Astrocyte (in vitro differentiated cells and primary cell): ENCODE results near the gene TMEM178B. TPM values are rescaled to one million over a fixed set of nuclear protein-coding genes. Genes with fewer than 3 reads are reported as not detected.

ENCODE experiments used
- DNase-seq: peaks from one replicate; pipeline ENCODE4 v3.0.0-alpha.2; 2010; ENCODE audit warnings: low read depth
- FAIRE-seq: peaks from 2 replicates; lab custom pipeline; 2011; peaks lifted over from hg19 to GRCh38; lab: Jason Lieb, UNC
- H2AFZ ChIP-seq: 2 replicates; pipeline ENCODE4 v1.6.0; 2012; ENCODE audit warnings: low read depth, low read length, inconsistent platforms
- H3K27ac ChIP-seq: 2 replicates; pipeline ENCODE4 v1.5.1; 2011; ENCODE audit warnings: low read depth, low read length, inconsistent platforms
- H3K27me3 ChIP-seq: 2 replicates; pipeline ENCODE4 v1.6.0; 2011; ENCODE audit warnings: low read length, inconsistent platforms; ENCODE audit not compliant: insufficient read depth
- H3K36me3 ChIP-seq: 2 replicates; pipeline ENCODE4 v1.5.1; 2011; ENCODE audit warnings: low read length, inconsistent platforms; ENCODE audit not compliant: insufficient read depth
- H3K4me1 ChIP-seq: 2 replicates; pipeline ENCODE4 v1.5.1; 2011; ENCODE audit warnings: low read length, inconsistent platforms; ENCODE audit not compliant: insufficient read depth
- H3K4me2 ChIP-seq: 2 replicates; pipeline ENCODE4 v1.6.0; 2012; ENCODE audit warnings: low read length, inconsistent platforms
- H3K4me3 ChIP-seq: 2 replicates; pipeline ENCODE4 v1.5.1; 2011; ENCODE audit warnings: low read depth, mild to moderate bottlenecking, low read length, inconsistent platforms; ENCODE audit not compliant: insufficient read depth
- H3K79me2 ChIP-seq: 2 replicates; pipeline ENCODE4 v1.6.0; 2012; ENCODE audit warnings: mild to moderate bottlenecking, low read length, inconsistent platforms; ENCODE audit not compliant: insufficient read depth
- H3K9ac ChIP-seq: 2 replicates; pipeline ENCODE4 v1.6.0; 2012; ENCODE audit warnings: mild to moderate bottlenecking, low read length, inconsistent platforms
- H3K9me3 ChIP-seq: 2 replicates; pipeline ENCODE4 v1.5.1; 2012; ENCODE audit warnings: low read depth, mild to moderate bottlenecking, low read length, inconsistent platforms; ENCODE audit not compliant: insufficient read depth
- H4K20me1 ChIP-seq: 2 replicates; pipeline ENCODE4 v1.6.0; 2012; ENCODE audit warnings: low read length, inconsistent platforms; ENCODE audit not compliant: insufficient read depth
- H3K27ac Mint-ChIP-seq: one replicate; pipeline ENCODE4 v1.8.0; 2021; ENCODE audit warnings: mild to moderate bottlenecking, mixed read lengths; ENCODE audit not compliant: unreplicated experiment
- H3K27me3 Mint-ChIP-seq: one replicate; pipeline ENCODE4 v1.8.0; 2021; ENCODE audit warnings: low read depth, mixed read lengths; ENCODE audit not compliant: unreplicated experiment
- H3K36me3 Mint-ChIP-seq: one replicate; pipeline ENCODE4 v1.8.0; 2021; ENCODE audit warnings: low read depth, mixed read lengths; ENCODE audit not compliant: unreplicated experiment
- H3K4me1 Mint-ChIP-seq: one replicate; pipeline ENCODE4 v1.8.0; 2021; ENCODE audit warnings: low read depth, mixed read lengths; ENCODE audit not compliant: unreplicated experiment
- H3K4me3 Mint-ChIP-seq: one replicate; pipeline ENCODE4 v1.8.0; 2021; ENCODE audit warnings: mild to moderate bottlenecking, moderate library complexity, mixed read lengths; ENCODE audit not compliant: unreplicated experiment
- H3K9me3 Mint-ChIP-seq: one replicate; pipeline ENCODE4 v1.8.0; 2021; ENCODE audit warnings: mild to moderate bottlenecking, mixed read lengths; ENCODE audit not compliant: unreplicated experiment
- EZH2 ChIP-seq: IDR thresholded peaks from 2 replicates; pipeline ENCODE4 v1.6.1; 2012; ENCODE audit warnings: mild to moderate bottlenecking, low read length, inconsistent platforms; ENCODE audit not compliant: insufficient read depth
- total RNA-seq: library from RNA; stranded (reverse); gene quantifications from 2 replicates; pipeline ENCODE4 v1.2.1, GENCODE V29; 2021
- TF ChIP-seq, protein P1 (sequence below): IDR thresholded peaks from 2 replicates; pipeline ENCODE4 v1.5.1; 2011; ENCODE audit warnings: low read depth, mild to moderate bottlenecking, inconsistent platforms, low read length, moderate library complexity; ENCODE audit not compliant: insufficient read depth

TMEM178B gene
- total RNA-seq, 1 donor from 2014 or later = 3.9 TPM

DNA sequence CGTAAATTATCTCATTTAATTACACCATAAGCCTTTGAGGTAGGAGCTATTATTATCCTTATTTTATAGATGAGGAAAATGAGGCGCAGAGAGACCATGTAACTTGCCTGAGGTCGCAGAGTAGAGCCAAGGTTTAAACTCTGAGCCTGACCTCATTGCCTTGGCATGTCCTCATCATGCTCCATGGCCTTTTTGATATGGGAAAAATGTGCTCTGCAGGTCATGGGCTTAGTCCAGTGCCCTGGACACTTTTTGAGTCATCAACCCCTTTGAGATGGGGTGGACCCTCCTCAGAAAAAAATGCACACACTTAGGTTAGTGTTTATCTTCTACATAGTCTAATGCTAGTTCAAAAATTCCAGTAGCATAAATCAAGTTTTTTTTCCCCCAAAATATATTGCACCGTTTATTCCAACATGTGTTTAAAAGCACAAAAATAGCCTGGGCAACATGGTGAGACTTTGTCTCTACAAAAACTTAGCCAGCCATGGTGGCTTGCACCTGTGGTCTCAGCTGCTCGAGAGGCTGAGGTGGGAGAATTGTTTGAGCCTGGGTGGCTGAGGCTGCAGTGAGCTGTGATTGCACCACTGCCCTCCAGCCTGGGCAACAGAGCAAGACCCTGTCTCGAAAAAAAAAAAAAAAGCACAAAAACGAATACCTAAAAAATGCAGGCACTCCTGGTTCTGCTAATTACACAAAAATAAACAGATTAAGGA lies 28.6 kb upstream of the TMEM178B start:
- Histone ChIP-seq H3K27ac (no peak overlapping the region), H3K36me3 (no peaks in the 10 kb centered on the region), H3K79me2 (no peaks in the 10 kb centered on the region), H4K20me1 (no peaks in the 10 kb centered on the region), H3K9ac (no peak overlapping the region), H2AFZ (no peak overlapping the region), H3K9me3 (no peaks in the 10 kb centered on the region), H3K4me1 (no peaks in the 10 kb centered on the region), H3K4me2 (no peak overlapping the region), H3K27me3 (no peaks in the 10 kb centered on the region), H3K4me3 (no peak overlapping the region)
- H3K4me1 Mint-ChIP-seq = peaks cover 11% of the 10 kb centered on the region
- H3K27ac Mint-ChIP-seq = peak overlapping the region; percentile 91
- no peak overlapping the region for H3K4me3 Mint-ChIP-seq
- no peaks in the 10 kb centered on the region for H3K27me3 Mint-ChIP-seq
- no peaks in the 10 kb centered on the region for H3K36me3 Mint-ChIP-seq
- FAIRE-seq (no peak), DNase-seq (no peak)
- H3K9me3 Mint-ChIP-seq = peaks cover 6% of the 10 kb centered on the region
- TF ChIP-seq, protein P1, sequence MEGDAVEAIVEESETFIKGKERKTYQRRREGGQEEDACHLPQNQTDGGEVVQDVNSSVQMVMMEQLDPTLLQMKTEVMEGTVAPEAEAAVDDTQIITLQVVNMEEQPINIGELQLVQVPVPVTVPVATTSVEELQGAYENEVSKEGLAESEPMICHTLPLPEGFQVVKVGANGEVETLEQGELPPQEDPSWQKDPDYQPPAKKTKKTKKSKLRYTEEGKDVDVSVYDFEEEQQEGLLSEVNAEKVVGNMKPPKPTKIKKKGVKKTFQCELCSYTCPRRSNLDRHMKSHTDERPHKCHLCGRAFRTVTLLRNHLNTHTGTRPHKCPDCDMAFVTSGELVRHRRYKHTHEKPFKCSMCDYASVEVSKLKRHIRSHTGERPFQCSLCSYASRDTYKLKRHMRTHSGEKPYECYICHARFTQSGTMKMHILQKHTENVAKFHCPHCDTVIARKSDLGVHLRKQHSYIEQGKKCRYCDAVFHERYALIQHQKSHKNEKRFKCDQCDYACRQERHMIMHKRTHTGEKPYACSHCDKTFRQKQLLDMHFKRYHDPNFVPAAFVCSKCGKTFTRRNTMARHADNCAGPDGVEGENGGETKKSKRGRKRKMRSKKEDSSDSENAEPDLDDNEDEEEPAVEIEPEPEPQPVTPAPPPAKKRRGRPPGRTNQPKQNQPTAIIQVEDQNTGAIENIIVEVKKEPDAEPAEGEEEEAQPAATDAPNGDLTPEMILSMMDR = no peak
- no peak for TF ChIP-seq EZH2

DNA sequence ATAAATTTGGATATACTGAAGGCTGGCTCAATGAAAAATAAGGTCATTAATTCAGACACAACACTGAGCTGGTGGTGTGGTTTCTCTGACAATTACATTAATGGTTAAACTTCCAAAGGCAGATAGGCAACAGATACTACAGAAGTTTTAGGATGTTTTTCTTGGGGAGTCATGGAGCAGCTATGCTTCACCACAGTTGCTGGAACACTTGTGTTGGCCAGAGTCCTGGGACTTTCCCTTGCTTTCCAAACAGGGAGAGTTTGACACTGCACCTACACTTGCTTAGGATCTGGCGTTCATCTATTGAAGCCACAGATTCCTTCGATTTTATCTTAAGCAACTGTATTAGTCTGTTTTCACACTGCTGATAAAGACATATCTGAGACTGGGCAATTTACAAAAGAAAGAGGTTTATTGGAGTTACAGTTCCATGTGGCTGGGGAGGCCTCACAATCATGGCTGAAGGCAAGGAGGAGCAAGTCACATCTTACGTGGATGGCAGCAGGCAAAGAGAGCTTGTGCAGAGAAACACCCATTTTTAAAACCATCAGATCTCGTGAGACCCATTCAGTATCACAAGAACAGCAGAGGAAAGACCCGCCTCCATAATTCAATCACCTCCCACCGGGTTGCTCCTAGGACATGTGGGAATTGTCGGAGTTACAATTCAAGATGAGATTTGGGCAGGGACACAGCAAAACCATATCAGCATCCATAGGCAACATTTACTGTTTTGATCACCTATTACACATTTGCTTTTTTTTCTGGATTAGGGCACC lies 27.8 kb upstream of the TMEM178B start:
- Mint-ChIP-seq H3K36me3 (no peaks in the 10 kb centered on the region), H3K4me3 (no peak overlapping the region), H3K9me3 (peaks cover 6% of the 10 kb centered on the region), H3K27ac (peak overlapping the region; percentile 91), H3K4me1 (peaks cover 11% of the 10 kb centered on the region), H3K27me3 (no peaks in the 10 kb centered on the region)
- Histone ChIP-seq H3K4me1 (no peaks in the 10 kb centered on the region), H3K9ac (no peak overlapping the region), H3K27ac (no peak overlapping the region), H3K9me3 (no peaks in the 10 kb centered on the region), H3K36me3 (no peaks in the 10 kb centered on the region), H4K20me1 (no peaks in the 10 kb centered on the region), H3K4me3 (no peak overlapping the region), H3K27me3 (no peaks in the 10 kb centered on the region), H2AFZ (no peak overlapping the region), H3K4me2 (no peak overlapping the region), H3K79me2 (no peaks in the 10 kb centered on the region)
- no peak for TF ChIP-seq EZH2
- TF ChIP-seq, protein P1 = no peak
- FAIRE-seq (peak; percentile 29), DNase-seq (peak; percentile 69)
